Stimulated activated CD4-positive, alpha-beta T cell treated with anti-CD3 and anti-CD28 coated beads, Interleukin-1b, Interleukin-23, amount 100 ng/mL, for 4 hours (primary cell): ENCODE measurements around the gene ZNF260.

Source experiments
- DNase-seq, 2 donors: peaks; one replicate each; pipeline ENCODE4 v3.0.0-alpha.2; 2020; ENCODE audit warnings: low read depth in 2 of 2

ZNF260 gene

DNA sequence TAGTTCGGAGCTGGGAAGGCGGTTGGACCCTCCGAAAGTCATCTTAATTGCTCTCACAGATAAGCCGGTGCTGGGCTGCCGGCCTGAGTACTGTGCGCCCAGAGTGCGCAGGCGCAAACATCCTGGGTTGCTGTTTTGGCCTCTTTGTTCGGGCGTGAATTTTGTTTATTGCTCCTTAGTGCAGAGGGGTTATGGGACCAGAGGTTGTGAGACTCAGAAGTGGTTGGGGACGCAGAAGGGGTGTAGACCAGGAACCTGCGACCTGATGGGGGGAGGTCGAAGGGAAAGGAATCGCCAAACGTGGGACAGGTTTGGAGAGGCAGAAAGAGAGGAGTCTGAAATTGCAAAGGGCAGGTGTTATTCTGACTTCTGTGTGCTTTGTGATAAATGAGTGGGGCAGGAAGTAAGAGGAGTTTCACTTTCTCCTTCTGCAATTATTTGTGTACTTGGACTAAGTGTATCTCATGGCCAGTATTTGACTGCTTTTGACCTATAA lies 38.1 kb downstream of the ZNF260 start:
- peak; percentile 49 to 59 for DNase-seq

DNA sequence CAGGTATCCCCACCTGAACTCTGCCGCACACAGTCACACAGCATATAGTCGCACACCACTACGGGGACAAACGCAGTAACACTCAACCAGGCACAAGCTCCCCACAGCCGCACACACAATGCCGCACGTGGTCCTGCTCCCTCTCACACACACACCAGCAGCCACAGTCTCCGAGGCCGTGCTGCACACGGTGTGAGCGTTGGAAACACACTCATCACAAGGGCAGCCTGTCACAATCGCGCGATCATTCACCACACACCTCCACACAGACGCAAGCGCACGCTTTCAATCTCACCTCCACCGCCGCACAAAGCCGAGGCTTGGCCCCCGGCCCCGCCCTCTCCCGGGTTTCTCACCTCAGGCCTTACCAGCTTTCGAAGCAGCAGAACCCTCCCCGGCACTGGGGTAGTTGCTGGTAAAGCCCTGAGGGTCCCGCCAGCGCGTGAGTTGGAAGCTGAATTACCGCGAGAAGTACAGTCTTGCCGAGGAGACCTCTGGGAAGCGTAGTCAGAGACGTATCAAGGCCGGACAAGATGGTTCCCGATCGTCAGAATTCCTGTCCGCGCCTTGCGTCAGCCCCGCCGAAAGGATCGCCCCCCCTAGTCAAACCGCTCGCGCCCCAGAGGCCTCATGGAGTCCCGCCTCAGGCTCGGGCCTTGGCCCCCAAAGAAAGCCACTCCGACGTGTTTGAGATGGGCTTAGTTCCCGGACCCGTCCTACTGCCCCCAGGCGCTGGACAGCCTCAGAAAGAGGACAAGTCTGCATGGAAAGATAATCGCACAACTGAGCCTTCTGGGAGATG lies 38.8 kb downstream of the ZNF260 start, which contains the start of gene ZNF566:
ZNF566 (minus strand) TSS at position 444 of the 802 bp plus-strand sequence. CDS start 13,004 bp downstream, outside the sequence.
- DNase-seq: peak; percentile 87 to 89

DNA sequence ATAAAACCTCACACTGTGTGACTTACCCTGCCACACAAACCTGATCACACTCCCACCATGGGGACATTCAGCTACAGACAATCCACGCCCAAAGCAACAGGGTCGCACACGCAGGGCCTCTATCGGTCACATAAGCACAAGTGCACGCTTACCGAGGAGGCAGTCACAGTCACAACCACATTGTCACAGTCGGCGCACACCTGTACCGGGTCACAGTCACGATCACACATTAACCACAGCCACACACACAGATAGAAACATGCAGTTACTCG lies 39.3 kb downstream of the ZNF260 start:
- DNase-seq: no peak

DNA sequence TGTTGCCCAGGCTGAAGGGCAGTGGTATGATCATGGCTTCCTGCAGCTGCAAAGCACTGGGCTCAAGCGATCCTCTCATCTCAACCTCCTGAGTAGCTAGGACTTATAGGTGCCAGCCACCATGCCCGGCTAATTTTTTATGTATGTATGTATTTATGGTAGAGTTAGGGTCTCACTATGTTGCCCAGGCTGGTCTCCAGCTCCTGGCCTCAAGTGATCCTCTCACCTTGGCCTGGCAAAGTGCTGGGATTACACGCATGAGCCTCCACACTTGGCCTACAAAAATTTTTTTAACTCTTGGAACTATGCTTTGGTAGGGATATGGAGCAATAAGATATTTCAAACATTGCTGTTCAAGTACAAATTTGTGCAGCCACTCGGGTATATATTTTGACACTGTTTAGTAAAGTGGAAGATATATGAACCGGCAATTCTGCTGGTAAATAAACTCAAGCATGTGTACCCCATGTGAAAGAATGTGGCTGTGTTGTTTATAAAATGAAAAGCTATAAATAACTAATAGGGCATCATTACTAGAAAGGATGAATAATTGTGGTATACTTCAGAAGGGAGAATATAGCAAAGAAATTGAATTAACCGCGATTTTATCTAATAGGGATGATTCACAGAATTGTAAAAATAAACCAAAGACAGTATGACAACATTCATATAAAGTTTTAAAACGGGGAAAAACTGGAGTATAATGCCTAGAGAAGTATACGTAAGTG lies 39.8 kb downstream of the ZNF260 start:
- no peak for DNase-seq

DNA sequence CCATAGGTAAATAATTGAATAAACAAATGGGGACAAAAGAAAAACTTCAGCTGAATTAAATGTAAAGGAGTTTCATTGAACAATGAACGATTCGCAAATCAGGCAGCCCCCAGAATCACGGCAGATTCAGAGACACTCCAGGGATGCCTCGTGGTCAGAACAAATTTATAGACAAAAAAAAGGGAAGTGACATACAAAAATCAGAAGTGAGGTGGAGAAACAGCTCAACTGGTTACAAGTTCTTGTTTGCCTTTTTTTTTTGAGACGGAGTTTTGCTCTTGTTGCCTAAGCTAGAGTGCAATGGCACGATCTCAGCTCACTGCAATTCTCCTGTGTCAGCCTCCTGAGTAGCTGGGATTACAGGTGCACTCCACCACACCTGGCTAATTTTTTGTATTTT lies 44.4 kb downstream of the ZNF260 start:
- no peak for DNase-seq

- DNase-seq: no peak
Observed at GRCh38 chr19:36482876-36483275, 45.2 kb downstream of the ZNF260 start.
